Testis (tissue), 3 donors: ENCODE measurements around the gene TWIST2. TPM values are rescaled to one million over a fixed set of nuclear protein-coding genes. Genes with fewer than 3 reads are reported as not detected.

Experiments
- DNase-seq: peaks from one replicate; pipeline ENCODE4 v3.0.0-alpha.2; 2019
- H3K27ac ChIP-seq, 2 donors: fragments of 200-600 bp; sonication (generic); one replicate each; pipeline ENCODE4 v1.5.1; 2019
- H3K27me3 ChIP-seq: fragments of 200-600 bp; sonication (generic); one replicate; pipeline ENCODE4 v1.5.1; 2019
- H3K36me3 ChIP-seq: fragments of 200-600 bp; sonication (generic); one replicate; pipeline ENCODE4 v1.5.1; 2017; ENCODE audit warnings: low read depth; ENCODE audit errors: missing control alignments
- H3K4me1 ChIP-seq: fragments of 200-600 bp; sonication (generic); one replicate; pipeline ENCODE4 v1.5.1; 2019
- H3K4me3 ChIP-seq, 2 donors: fragments of 200-600 bp; sonication (generic); one replicate each; pipeline ENCODE4 v1.5.1; 2017 to 2019
- H3K9me3 ChIP-seq: fragments of 200-600 bp; sonication (generic); one replicate; pipeline ENCODE4 v1.5.1; 2017
- CTCF ChIP-seq, 3 experiments: fragments of 450-650 bp in 2 of 3; fragments of 200-600 bp in 1 of 3; sonication (generic) in 1 of 3; IDR thresholded peaks; one replicate each; pipeline ENCODE4 v1.5.1; 2016 to 2019; ENCODE audit warnings: antibody characterized with exemption in 3 of 3, mild to moderate bottlenecking in 2 of 3, moderate library complexity in 1 of 3
- POLR2A ChIP-seq: fragments of 450-650 bp; IDR thresholded peaks from one replicate; pipeline ENCODE4 v1.6.1; 2017; ENCODE audit warnings: antibody characterized with exemption, mild to moderate bottlenecking, moderate library complexity
- WGBS, 2 donors: methylation state at CpG; one replicate each; pipeline ENCODE4 v1.1.5; 2018; 5-methylcytosine and 5-hydroxymethylcytosine counted together
- intact Hi-C: fragments of 100-400 bp; cut with DNase I; formaldehyde crosslinking; loops from one replicate; pipeline ENCODE4 v1.15.1; 2023; ENCODE audit warnings: low total_unique reads
- polyA plus RNA-seq: library from polyadenylated mRNA; stranded (reverse); fragments of 350-450 nt; fragmentation: Illumina TruSeq; extraction: RNeasy Lipid Tissue Mini Kit (QIAGEN cat#74804); gene quantifications from one replicate; pipeline ENCODE4 v1.2.3, GENCODE V29; 2014; ENCODE audit warnings: low read depth, low replicate concordance; ENCODE audit not compliant: insufficient read depth
- total RNA-seq, 2 donors: library from RNA; depleted of rRNA; stranded (reverse); fragments of >200 nt; gene quantifications; one replicate each; pipeline ENCODE4 v1.2.3, GENCODE V29; 2016

The TWIST2 gene
- total and polyA plus RNA-seq, 3 donors from 2014 or later = 5.0 to 11.3 (median 10.3) TPM

DNA sequence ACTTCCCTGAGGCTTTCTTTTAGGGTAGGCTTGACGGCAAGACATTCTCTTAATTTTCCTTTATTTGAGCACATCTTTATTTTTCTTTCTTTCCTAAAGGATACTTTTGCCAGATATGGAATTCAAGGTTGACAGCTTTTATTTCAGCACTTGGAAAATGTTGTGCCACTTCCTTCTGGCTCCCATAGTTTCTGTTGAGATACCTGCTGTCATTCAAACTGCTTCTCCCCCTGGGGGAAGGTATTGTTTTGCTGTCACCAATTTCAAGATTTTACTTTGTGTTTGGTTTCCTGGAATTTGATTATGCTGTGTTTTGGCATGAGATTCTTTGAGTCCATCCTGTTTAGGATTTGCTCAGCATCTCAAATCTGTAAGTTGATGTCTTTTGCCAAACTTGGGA lies 39.1 kb upstream of the TWIST2 start:
- H3K9me3 ChIP-seq = no peaks in the 10 kb centered on the region
- H3K27ac ChIP-seq = no peak overlapping the region
- H3K27me3 ChIP-seq = no peaks in the 10 kb centered on the region
- 87 to 100% methylated on average over 1 of the region's 1 CpG for WGBS, 2 donors
- no peaks in the 10 kb centered on the region for H3K4me1 ChIP-seq
- H3K36me3 ChIP-seq = no peaks in the 10 kb centered on the region
- TF ChIP-seq POLR2A (no peak), CTCF (IDR thresholded peaks at IDR 0.05) (no peak)
- intact Hi-C loops = no loop called here
- no peak for DNase-seq
- no peak overlapping the region for H3K4me3 ChIP-seq

DNA sequence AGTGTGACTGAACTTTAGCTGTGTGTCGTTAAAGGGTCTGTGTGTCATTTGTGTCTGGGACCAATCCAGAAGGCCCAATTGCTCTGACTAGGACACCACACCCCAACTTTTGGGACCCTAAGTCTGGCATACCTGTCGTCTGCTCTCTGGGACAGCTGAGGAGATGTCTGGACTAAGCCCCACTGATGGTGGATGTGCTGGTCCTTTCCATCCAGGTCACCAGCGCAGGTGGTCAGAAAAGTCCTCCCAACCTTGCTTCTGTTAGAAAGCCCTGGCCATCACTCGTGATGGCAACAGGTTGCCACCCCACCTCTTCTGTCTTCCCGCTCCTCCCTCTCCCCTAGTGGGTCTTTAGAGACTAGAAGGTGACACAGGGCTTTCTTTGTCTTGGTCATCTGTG lies 37.6 kb upstream of the TWIST2 start:
- intact Hi-C loops = no loop called here
- Histone ChIP-seq H3K9me3 (no peaks in the 10 kb centered on the region), H3K4me1 (no peaks in the 10 kb centered on the region), H3K4me3 (no peak overlapping the region), H3K36me3 (no peaks in the 10 kb centered on the region), H3K27ac (no peak overlapping the region), H3K27me3 (no peaks in the 10 kb centered on the region)
- DNase-seq = no peak
- no peak for TF ChIP-seq POLR2A
- no peak for TF ChIP-seq CTCF (IDR thresholded peaks at IDR 0.05)
- WGBS, 2 donors = 88 to 92% methylated on average over 5 of the region's 5 CpGs

GRCh38 chr2:238811293-238811692 lies 36.6 kb upstream of the TWIST2 start:
- 68 to 70% methylated on average over 4 of the region's 4 CpGs for WGBS, 2 donors
- H3K27ac ChIP-seq = no peak overlapping the region
- no peak overlapping the region for H3K4me3 ChIP-seq
- no peaks in the 10 kb centered on the region for H3K9me3 ChIP-seq
- no peaks in the 10 kb centered on the region for H3K4me1 ChIP-seq
- intact Hi-C loops = no loop called here
- H3K36me3 ChIP-seq = no peaks in the 10 kb centered on the region
- no peak for DNase-seq
- H3K27me3 ChIP-seq = no peaks in the 10 kb centered on the region
- no peak for TF ChIP-seq POLR2A
- no peak for TF ChIP-seq CTCF (IDR thresholded peaks at IDR 0.05)

GRCh38 chr2:238811759-238812158 lies 36.1 kb upstream of the TWIST2 start:
- Histone ChIP-seq H3K27ac (no peak overlapping the region), H3K4me3 (no peak overlapping the region), H3K9me3 (no peaks in the 10 kb centered on the region), H3K4me1 (no peaks in the 10 kb centered on the region), H3K27me3 (no peaks in the 10 kb centered on the region), H3K36me3 (no peaks in the 10 kb centered on the region)
- WGBS, 2 donors = 81 to 83% methylated on average over 5 of the region's 5 CpGs
- DNase-seq = no peak
- intact Hi-C loops = no loop called here
- TF ChIP-seq POLR2A (no peak), CTCF (IDR thresholded peaks at IDR 0.05) (no peak)

- no peak overlapping the region for H3K4me3 ChIP-seq
- H3K27ac ChIP-seq = no peak overlapping the region
- no peaks in the 10 kb centered on the region for H3K27me3 ChIP-seq
- no peak for DNase-seq
- TF ChIP-seq CTCF (IDR thresholded peaks at IDR 0.05) (no peak), POLR2A (no peak)
- intact Hi-C loops = no loop called here
- no peaks in the 10 kb centered on the region for H3K9me3 ChIP-seq
- WGBS, 2 donors = 75 to 91% methylated on average over 8 of the region's 8 CpGs
- no peaks in the 10 kb centered on the region for H3K36me3 ChIP-seq
- no peaks in the 10 kb centered on the region for H3K4me1 ChIP-seq
These were observed 34.8 kb upstream of the TWIST2 start for GRCh38 chr2:238813109-238813508.
